Heart left ventricle (tissue), 13 donors: Measurements from ENCODE around the gene TMEM179B.

Source experiments
- CTCF ChIP-seq, 12 donors: fragments of 200-600 bp; sonication (generic) in 4 of 12; IDR thresholded peaks; one replicate each; pipeline versions ENCODE4 v1.5.0 to v1.8.0; 2018 to 2022; ENCODE audit warnings: antibody characterized with exemption in 12 of 12, mild to moderate bottlenecking in 5 of 12
- POLR2A ChIP-seq, 2 donors: fragments of 450-650 bp; IDR thresholded peaks; one replicate each; pipeline ENCODE4 v1.6.1; 2017; ENCODE audit warnings: antibody characterized with exemption in 2 of 2, mild to moderate bottlenecking in 2 of 2, moderate library complexity in 2 of 2
- donor health status: ischemic (EF 13 %, LVEDD 7.1; RV severe dilation, severe dysfunction).
- donor health status: DM: no; HTN: yes; CAD: no.
- donor health status: DM: no; HTN: no; CAD: no.
- donor health status: ischemic (EF 25% LVEDD 6.9; RV normal size, moderate dysfunction).
- donor health status: ischemic (EF 25% LVEDD 5.7; RV mildly dilated, moderate dysfunction).
- donor health status: ischemic (EF 35%, LVEDD 5.7; RV mildly dilated, moderate dysfunction).
- donor health status: nonischemic (EF 11% LVEDD 7.7; RV severe dilation, severe dysfunction).
- donor health status: DM: yes; HTN: yes; CAD: no.
- donor health status: PGD.
- donor health status: ischemic (EF 29% LVEDD 5.4; RV normal size, mild dysfunction).
- donor health status: nonischemic (EF 23%, LVEDD 6.1; RV moderate dilation, normal function).

- no peak for TF ChIP-seq CTCF (IDR thresholded peaks at IDR 0.05)
- TF ChIP-seq POLR2A (IDR thresholded peaks at IDR 0.05) = no peak
Measured at GRCh38 chr11:62752994-62753735, 34.0 kb upstream of the TMEM179B start.
